ENCODE measurements around the gene RBP7. TPM values are rescaled to one million over a fixed set of nuclear protein-coding genes. Genes with fewer than 3 reads are reported as not detected.
"Not testable (repeated sequence)": the region's sequence is repeated elsewhere in the genome, so short reads cannot be mapped to it uniquely, and the experiment has no call there.

Gene RBP7
- total RNA-seq, 6 experiments from 2014 or later = 1.7 to 5.1 (median 3.0) TPM

- ATAC-seq (no peak), DNase-seq (no peak)
- Histone ChIP-seq H3K36me3 (no peaks in the 10 kb centered on the region), H3K4me3 (no peak overlapping the region), H3K27ac (no peak overlapping the region), H3K27me3 (no peaks in the 10 kb centered on the region), H3K4me1 (no peaks in the 10 kb centered on the region), H3K9me3 (no peaks in the 10 kb centered on the region)
- intact Hi-C loops (cut with DNase I) = no loop called here
- TF ChIP-seq, protein P1, sequence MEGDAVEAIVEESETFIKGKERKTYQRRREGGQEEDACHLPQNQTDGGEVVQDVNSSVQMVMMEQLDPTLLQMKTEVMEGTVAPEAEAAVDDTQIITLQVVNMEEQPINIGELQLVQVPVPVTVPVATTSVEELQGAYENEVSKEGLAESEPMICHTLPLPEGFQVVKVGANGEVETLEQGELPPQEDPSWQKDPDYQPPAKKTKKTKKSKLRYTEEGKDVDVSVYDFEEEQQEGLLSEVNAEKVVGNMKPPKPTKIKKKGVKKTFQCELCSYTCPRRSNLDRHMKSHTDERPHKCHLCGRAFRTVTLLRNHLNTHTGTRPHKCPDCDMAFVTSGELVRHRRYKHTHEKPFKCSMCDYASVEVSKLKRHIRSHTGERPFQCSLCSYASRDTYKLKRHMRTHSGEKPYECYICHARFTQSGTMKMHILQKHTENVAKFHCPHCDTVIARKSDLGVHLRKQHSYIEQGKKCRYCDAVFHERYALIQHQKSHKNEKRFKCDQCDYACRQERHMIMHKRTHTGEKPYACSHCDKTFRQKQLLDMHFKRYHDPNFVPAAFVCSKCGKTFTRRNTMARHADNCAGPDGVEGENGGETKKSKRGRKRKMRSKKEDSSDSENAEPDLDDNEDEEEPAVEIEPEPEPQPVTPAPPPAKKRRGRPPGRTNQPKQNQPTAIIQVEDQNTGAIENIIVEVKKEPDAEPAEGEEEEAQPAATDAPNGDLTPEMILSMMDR (IDR thresholded peaks at IDR 0.05) = no peak
- TF ChIP-seq POLR2A (IDR thresholded peaks at IDR 0.05) = no peak
These were observed 22.5 kb downstream of the RBP7 start for GRCh38 chr1:10019561-10019960.

DNA sequence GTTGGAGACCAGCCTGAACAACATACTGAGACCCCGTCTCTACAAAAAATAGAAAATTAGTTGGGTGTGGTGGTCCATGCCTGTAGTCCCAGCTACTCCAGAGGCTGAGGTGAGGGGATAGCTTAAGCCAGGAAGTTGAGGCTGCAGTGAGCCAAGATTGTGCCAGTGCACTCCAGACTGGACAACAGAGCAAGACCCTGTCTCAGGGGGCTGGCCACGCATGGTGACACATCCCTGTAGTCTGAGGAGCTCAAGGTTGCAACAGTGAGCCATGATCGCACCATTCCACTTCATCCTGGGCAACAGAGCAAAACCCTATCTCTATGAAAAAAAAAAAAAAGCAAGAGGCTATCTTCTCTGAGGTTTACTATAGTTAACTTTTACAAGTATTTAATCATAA is 23.1 kb downstream of the RBP7 start:
- Histone ChIP-seq H3K4me1 (no peaks in the 10 kb centered on the region), H3K9me3 (no peaks in the 10 kb centered on the region), H3K27me3 (no peaks in the 10 kb centered on the region), H3K4me3 (no peak overlapping the region), H3K36me3 (no peaks in the 10 kb centered on the region), H3K27ac (no peak overlapping the region)
- 50% methylated on average over 3 of the region's 3 CpGs for WGBS (ENCODE audit: insufficient coverage, low coverage, low lambda C conversion rate, missing lambda C conversion rate)
- intact Hi-C loops (cut with DNase I) = no loop called here
- no peak for TF ChIP-seq POLR2A (IDR thresholded peaks at IDR 0.05)
- DNase-seq = no peak
- ATAC-seq = no peak

DNA sequence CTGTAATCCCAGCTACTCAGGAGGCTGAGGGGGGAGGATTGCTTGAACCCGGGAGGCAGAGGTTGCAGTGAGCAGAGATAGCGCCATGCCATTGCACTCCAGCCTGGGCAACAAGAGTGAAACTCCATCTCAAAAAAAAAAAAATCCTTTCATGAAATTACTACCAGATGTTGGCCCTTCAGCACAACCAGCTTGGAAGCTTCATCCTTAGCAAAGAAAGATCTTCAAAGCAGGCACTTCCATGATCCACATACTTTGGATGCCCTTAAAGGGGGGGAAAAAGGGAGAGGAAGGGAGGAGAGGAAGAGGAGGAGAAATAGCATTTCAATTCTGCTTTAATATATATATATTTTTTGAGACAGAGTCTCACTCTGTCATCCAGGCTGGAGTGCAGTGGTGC is 23.6 kb downstream of the RBP7 start:
- H3K27me3 ChIP-seq; ATAC-seq; DNase-seq; H3K36me3 ChIP-seq; H3K4me3 ChIP-seq; H3K27ac ChIP-seq; H3K4me1 ChIP-seq; intact Hi-C loops (cut with DNase I); H3K9me3 ChIP-seq: not testable (repeated sequence)
- 71% methylated on average over 2 of the region's 2 CpGs for WGBS (ENCODE audit: insufficient coverage, low coverage, low lambda C conversion rate, missing lambda C conversion rate)

DNA sequence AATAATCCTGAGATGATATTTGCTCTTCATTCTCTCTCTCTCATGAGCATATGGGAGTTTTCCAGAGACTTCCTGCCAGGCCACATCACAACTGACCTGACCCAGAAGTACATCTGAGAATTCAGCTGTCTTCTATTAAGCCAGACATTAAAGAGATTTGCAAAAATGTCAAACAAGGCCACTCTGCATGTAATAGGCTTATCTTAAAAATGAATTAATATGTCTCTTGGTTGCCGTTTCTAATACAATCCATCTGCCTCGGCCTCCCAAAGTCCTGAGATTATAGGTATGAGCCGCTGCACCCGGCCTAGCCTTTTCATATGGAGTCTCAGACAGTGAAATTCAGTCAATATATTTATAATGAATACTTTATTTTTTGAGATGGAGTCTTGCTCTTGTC is 25.0 kb downstream of the RBP7 start:
- DNase-seq; ATAC-seq; H3K4me1 ChIP-seq; intact Hi-C loops (cut with DNase I); H3K9me3 ChIP-seq; H3K27ac ChIP-seq; H3K27me3 ChIP-seq; H3K36me3 ChIP-seq; H3K4me3 ChIP-seq: not testable (repeated sequence)
- WGBS (ENCODE audit: insufficient coverage, low coverage, low lambda C conversion rate, missing lambda C conversion rate) = 89% methylated on average over 4 of the region's 4 CpGs

GRCh38 chr1:10022656-10023055 is 25.6 kb downstream of the RBP7 start:
- no peaks in the 10 kb centered on the region for H3K27me3 ChIP-seq
- intact Hi-C loops (cut with DNase I) = no loop called here
- TF ChIP-seq POLR2A (IDR thresholded peaks at IDR 0.05) = no peak
- TF ChIP-seq, protein P1 (IDR thresholded peaks at IDR 0.05) = no peak
- DNase-seq (no peak), ATAC-seq (no peak)
- no peaks in the 10 kb centered on the region for H3K9me3 ChIP-seq
- no peak overlapping the region for H3K4me3 ChIP-seq
- H3K27ac ChIP-seq = no peak overlapping the region
- no peaks in the 10 kb centered on the region for H3K36me3 ChIP-seq
- no peaks in the 10 kb centered on the region for H3K4me1 ChIP-seq
- WGBS (ENCODE audit: insufficient coverage, low coverage, low lambda C conversion rate, missing lambda C conversion rate) = 89% methylated on average over 5 of the region's 7 CpGs

GRCh38 chr1:10025354-10025753 is 28.3 kb downstream of the RBP7 start:
- 56% methylated on average over 1 of the region's 2 CpGs for WGBS (ENCODE audit: insufficient coverage, low coverage, low lambda C conversion rate, missing lambda C conversion rate)
- Histone ChIP-seq H3K27ac (no peak overlapping the region), H3K36me3 (no peaks in the 10 kb centered on the region), H3K27me3 (no peaks in the 10 kb centered on the region), H3K9me3 (no peaks in the 10 kb centered on the region), H3K4me3 (no peak overlapping the region), H3K4me1 (no peaks in the 10 kb centered on the region)
- DNase-seq = no peak
- TF ChIP-seq, protein P1 (IDR thresholded peaks at IDR 0.05) = no peak
- TF ChIP-seq POLR2A (IDR thresholded peaks at IDR 0.05) = no peak
- intact Hi-C loops (cut with DNase I) = no loop called here
- ATAC-seq = no peak
